Jurkat, Clone E6-1 (cell line): Measurements from ENCODE around the gene BHLHE23.
A peak's percentile ranks its signal among the peaks of the same experiment; 100 is the strongest.

Experiments
- DNase-seq: peaks from one replicate; pipeline ENCODE4 v3.0.0-alpha.2; 2011; ENCODE audit warnings: low read depth, low spot score
- H3K4me3 ChIP-seq: 2 replicates; pipeline ENCODE4 v1.5.1; 2011; ENCODE audit warnings: mild to moderate bottlenecking, low read length, control low read depth, moderate library complexity

The BHLHE23 gene

DNA sequence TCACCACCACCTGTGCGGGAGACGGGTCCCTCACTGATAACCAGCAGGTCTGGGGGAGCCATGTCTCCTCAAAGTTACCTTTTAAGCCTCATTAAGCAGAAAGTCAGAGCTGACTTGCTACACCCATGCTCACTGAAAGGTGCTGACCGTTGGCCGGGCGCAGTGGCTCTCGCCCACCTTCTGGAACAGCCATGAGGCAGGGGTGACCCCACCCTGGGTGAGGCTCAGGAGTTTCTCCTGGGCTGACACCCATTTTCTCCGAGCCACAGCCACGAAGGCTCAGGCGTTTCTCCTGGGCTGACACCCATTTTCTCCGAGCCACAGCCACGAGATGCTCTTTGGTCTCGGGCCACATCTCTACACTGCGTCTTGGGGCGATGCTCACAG is 10.2 kb downstream of the BHLHE23 start:
- H3K4me3 ChIP-seq, result no peak overlapping the region
- DNase-seq, result no peak

GRCh38 chr20:62995898-62996595 is 10.7 kb downstream of the BHLHE23 start:
- DNase-seq, result no peak

DNA sequence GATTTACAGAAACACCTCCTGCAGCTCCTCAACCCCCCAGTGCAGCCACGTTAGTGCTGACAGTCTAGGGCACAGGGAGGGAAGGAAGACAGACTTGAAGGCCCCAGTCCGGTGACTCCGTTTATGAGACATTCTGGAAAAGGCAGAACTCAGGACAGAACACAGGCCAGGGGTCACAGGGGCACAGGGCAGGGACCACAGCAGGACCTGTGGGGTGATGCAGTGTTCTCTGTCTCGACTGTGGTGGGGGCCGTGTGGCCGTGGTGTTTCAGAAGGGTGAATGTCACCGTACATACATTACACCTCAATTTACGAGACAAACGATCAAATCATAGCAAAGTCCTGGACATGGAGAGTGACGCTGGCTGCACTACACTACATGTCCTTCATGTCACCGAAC is 11.3 kb downstream of the BHLHE23 start:
- no peak overlapping the region for H3K4me3 ChIP-seq
- DNase-seq, result no peak

More at GRCh38 chr20:62995898-62996595, 10.7 kb downstream of the BHLHE23 start:
- H3K4me3 ChIP-seq, result no peak overlapping the region

GRCh38 chr20:62994869-62995281 is 11.9 kb downstream of the BHLHE23 start:
- no peak for DNase-seq
- no peak overlapping the region for H3K4me3 ChIP-seq

DNA sequence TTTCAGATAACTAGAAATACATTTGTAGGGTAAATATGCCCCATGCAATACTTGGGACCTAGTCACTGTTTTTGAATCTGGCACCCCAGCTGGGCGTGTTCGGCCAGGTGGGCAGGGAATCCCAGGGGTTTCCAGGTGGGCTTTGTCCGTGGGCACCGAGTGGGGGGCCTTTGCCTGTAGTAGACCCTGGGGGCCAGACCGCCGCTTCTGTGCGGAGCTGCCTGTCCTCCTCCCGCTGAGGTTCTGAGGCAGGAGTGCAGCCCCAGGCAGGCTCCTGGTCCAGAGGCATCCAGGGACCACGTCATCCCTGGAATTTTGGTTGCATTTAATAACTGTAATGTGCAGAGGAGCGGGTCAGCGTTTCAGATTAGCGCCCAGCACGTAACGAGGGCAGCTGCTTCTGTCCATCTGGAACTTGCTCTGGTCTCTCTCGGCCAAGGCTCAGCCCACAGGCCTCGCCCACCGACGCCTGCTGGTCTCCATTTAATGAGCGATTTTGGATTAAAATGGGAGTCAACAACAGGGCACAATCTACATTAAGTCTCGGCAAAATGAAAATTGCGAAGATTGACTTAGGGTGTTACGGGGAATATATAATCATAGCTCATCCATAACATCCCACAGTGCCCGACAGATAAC is 12.8 kb downstream of the BHLHE23 start:
- H3K4me3 ChIP-seq, result no peak overlapping the region
- no peak for DNase-seq

DNA sequence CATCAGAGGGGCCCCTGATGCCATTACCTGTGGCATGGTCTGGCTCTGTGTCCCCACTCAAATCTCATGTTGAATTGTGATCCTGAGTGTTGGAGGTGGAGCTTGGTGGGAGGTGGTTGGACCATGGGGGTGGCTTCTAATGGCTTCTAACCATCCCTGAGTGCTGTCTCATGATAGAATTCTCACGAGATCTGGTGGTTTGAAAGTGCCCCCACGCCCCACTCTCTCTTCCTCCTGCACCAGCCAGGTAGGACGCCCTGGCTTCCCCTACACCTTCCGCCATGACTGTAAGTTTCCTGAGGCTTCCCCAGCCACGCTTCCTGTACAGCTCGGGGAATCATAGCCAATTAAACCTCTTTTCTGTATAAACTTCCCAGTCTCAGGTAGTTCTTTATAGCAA is 14.9 kb downstream of the BHLHE23 start:
- no peak overlapping the region for H3K4me3 ChIP-seq
- no peak for DNase-seq

GRCh38 chr20:62991196-62991807 is 15.5 kb downstream of the BHLHE23 start:
- H3K4me3 ChIP-seq, result no peak overlapping the region
- DNase-seq, result no peak

GRCh38 chr20:62990306-62990825 is 16.4 kb downstream of the BHLHE23 start:
- H3K4me3 ChIP-seq, result no peak overlapping the region
- DNase-seq, result no peak

DNA sequence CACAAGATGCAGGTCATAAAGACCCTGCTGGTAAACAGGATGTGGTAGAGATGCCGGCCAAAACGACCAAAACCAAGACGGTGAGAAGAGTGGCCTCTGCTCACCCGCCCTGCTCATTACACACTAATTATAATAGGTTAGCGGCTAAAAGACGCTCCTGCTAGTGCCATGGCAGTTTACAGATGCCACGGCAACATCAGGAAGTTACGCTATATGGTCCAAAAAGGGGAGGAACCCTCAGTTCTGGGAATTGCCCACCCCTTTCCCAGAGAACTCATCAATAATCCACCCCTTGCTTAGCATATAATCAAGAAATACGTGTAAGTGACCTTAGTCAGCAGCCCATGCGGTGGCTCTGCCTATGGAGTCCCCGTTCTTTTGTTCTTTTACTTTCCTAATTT is 17.6 kb downstream of the BHLHE23 start:
- H3K4me3 ChIP-seq, result no peak overlapping the region
- DNase-seq, result no peak

- no peak overlapping the region for H3K4me3 ChIP-seq
- DNase-seq, result no peak
These were observed 19.6 kb downstream of the BHLHE23 start for GRCh38 chr20:62987114-62987513.

DNA sequence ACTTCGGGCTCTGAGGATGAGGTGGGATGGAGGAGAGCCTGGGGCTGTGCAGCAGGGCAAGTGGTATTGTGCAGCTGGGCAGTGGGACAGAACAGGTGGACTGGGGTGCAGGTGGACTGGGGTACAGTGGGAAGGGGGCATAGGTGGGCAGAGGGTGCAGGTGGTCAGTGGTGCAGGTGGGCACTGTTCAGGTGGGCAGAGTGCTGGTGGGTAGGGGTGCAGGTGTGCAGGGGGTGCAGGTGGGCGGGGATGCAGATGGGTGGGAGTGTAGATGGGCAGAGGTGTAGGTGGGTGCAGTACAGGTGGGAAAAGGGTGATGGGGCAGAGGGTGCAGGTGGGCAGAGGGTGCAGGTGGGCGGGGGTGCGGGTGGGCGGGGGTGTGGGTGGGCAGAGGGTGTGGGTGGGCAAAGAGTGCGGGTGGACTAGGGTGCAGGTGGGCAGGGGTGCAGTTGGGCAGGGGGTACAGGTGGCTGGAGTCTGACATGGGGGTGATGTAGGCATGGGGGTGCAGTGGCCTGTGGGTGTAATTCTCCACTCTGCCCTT is 20.4 kb downstream of the BHLHE23 start:
- no peak for DNase-seq
- H3K4me3 ChIP-seq, result no peak overlapping the region

- H3K4me3 ChIP-seq, result no peak overlapping the region
- DNase-seq, result no peak
These were observed 21.4 kb downstream of the BHLHE23 start for GRCh38 chr20:62985444-62985778.

DNA sequence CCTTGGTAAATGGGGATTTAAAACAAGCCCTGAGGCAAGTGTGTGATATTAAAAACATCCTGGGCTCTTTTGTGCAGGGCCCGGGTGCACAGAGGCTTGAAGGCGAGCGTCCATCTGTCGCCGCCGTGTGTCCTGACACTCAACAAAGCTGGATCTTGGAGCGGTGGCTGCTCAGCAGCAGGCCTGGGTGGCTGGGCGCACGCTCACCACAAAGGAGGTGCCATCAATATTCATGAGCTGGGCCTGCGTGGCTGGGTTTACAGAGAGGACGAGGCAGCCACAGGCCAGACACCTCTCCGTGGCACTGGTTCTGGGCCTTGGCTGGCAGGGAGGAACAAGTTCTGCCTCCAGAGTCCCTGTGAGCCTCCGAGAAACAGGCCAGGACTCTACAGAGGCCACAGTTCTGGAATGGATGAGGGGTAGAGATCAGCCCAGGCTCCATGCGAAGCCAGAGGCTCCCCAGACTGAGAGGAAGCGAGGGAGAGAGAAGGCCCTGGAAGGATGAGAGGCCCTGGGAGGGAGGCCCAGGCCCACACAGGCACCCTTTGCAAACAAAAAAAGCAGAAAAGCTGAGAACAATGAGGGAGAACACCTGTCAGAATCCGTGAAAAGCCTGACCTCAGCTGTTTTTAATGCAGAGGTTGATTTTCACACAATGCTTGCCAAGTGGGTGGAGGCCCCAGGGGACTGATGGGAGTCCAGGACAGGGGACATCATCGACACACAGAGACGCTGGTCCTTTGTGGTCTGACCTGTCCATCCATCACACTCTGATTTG is 21.9 kb downstream of the BHLHE23 start:
- H3K4me3 ChIP-seq, result no peak overlapping the region
- no peak for DNase-seq

DNA sequence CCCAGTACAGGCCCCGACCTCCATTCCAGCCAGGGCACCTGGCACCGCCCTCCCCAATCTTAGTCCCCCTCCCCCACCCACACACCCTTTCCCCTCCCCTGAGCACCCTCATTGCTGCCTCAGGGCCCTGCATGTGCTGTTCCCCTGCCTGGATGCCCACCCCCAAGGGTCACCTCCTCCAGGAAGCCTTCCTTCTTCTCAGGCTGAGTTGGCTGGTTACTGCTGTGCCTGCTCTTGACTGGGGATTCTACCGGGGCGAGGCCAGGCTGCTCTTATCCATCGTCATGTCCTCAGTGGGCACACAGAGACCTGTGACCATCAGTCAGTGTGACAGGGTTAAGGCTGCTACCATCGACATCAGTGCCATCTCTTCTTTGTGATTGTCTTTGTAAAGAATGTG is 23.6 kb downstream of the BHLHE23 start:
- no peak overlapping the region for H3K4me3 ChIP-seq
- no peak for DNase-seq

GRCh38 chr20:62982124-62983075 is 24.4 kb downstream of the BHLHE23 start:
- H3K4me3 ChIP-seq, result no peak overlapping the region
- peak; percentile 55 for DNase-seq

- DNase-seq, result peak; percentile 96
- H3K4me3 ChIP-seq, result peak overlapping the region; percentile 44
These were observed 25.8 kb downstream of the BHLHE23 start for GRCh38 chr20:62980970-62981369.

DNA sequence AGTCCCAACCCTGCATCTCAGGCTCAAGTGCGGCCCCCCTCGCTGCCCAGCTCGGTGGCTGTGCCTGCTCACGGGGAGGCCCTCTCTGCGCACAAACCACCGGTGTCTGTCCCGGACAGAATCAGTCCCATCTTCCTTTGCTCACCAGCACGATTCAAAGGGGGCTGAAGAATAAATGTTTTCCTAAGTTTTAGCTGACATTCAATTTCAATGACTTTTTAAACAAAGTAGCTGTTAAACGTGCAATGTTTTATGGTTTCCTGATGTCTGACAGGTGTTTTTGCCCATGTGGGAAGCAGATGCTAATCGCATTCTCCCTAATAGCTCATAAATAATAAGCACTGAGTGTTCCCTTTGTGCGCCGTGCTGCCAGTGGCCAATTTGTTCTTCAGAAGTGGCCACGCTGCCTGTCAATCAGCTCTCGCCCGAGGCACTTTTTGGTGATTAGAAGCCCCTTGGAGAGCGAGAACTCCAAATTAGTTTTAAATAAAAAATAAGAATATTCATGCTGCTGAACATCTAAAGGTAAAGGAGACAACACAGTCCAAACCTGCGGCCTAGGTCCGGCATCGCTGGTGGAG is 26.3 kb downstream of the BHLHE23 start:
- H3K4me3 ChIP-seq, result peak overlapping the region; percentile 44
- no peak for DNase-seq

- H3K4me3 ChIP-seq, result peak overlapping the region; percentile 44
- no peak for DNase-seq
These were observed 26.8 kb downstream of the BHLHE23 start for GRCh38 chr20:62979876-62980373.
